GM21526 (cell line): ENCODE data around the gene TOB1.

Experiments
- ATAC-seq: cut with Tn5 transposase; IDR thresholded peaks from one replicate; pipeline ENCODE4 v1.9.1; 2021; ENCODE audit warnings: moderate library complexity; ENCODE audit not compliant: unreplicated experiment, low FRiP score

The TOB1 gene

DNA sequence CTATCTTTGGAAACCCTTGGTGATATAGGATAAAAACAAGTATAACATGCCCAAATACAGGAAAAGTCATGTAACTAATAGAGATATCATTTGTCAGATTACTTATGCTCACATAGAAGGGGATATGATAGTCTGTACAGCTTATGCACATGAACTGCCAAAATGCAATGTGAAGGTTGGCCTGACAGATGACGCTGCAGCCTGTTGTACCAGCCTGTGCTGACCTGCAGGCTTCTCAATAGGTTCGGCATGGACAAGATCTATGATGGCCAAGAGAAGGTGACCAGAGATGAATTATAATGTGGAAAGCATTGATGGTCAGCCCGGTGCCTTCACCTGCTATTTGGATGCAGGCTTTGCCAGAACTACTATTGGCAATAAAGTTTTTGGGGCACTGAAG, 18.1 kb downstream of the TOB1 start:
- ATAC-seq: no peak

DNA sequence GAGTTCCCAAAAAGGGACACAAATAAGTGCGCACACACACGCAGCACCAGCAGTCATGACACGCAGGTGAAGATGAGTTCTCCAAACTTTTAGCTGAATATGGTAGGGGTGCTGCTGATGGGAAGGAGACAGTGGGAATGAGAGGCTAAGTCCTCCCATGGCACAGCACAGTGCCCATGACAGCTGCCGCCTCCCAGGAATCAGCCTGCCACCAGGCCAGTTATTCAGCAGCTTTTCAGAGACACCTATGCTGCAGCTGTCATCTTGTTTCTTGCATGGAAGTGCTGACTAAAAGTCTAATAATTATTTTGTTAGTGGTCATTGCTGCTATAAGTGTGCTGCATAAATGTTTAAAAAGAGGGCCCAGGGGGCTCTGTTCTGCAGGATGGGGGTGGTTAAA, 18.6 kb downstream of the TOB1 start:
- ATAC-seq: no peak

- ATAC-seq: no peak
Measured at GRCh38 chr17:50845240-50846147, 20.7 kb downstream of the TOB1 start.

- ATAC-seq: no peak
Measured at GRCh38 chr17:50844117-50844700, 21.9 kb downstream of the TOB1 start.

GRCh38 chr17:50843150-50843905, 22.8 kb downstream of the TOB1 start:
- no peak for ATAC-seq

DNA sequence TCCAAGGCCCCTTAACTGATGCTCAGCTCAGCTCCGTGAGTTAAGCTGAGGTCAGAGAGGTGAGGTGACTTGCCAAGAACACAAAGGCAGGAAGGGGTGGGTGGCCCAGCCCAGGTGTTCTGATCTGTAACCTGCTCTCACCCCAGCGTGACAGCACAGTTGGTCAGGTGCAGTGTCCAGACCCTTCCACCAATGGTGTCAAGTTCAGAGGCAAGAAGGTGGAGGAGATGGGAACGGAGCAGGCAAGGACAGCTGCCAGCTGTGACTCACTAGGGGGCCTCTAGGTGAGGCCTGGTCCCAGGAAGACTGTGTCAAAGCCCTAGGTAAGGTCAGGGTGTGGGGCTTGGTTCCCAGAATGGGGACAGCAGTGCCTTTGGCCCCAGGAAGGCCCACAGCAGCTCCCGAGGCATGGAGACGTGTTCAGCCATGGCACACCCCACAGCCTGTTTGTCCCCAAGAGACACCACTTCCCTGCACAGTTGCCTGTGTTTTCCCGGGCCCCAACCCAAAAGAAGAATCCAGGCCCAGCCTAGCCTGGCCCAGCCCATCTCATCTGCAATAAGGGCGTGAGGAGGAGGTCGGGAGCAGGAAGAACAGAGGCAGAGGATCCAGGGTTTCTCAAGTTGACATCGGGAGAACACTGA, 23.5 kb downstream of the TOB1 start:
- ATAC-seq: no peak

- ATAC-seq: no peak
Measured at GRCh38 chr17:50841949-50842354, 24.2 kb downstream of the TOB1 start.

DNA sequence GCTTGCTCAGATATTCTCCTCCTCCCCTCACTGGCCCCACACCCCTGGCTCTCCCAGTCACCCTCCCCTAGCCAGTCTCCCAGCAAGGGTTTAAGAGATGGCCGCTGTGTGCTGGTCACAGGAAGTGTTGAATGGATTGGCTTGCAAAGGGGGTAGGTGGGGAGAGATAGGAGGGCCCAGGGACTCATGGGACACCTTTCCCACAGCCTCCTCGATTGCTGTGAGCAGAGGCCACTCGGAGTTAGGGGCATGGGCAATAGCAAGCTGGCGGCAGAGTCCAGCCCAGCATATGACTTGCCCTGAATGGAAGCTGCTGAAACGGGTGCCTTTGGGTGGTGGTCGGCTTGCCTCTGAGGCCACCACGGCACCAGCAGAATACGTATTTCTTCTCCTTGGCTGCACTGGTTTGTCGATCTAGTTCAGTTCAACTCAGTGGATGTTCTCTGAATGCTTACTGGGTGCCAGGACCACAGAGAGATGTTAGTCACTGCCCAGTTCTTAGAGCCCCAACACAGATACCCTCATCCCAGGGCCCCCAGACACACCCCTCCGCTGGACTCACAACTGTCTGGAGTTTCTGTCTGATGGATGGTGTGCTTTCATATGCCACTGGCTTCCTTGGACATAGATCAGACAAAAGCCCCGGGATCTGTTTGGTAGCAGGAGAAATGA, 24.7 kb downstream of the TOB1 start:
- ATAC-seq: no peak

GRCh38 chr17:50840311-50840851, 25.8 kb downstream of the TOB1 start:
- no peak for ATAC-seq

DNA sequence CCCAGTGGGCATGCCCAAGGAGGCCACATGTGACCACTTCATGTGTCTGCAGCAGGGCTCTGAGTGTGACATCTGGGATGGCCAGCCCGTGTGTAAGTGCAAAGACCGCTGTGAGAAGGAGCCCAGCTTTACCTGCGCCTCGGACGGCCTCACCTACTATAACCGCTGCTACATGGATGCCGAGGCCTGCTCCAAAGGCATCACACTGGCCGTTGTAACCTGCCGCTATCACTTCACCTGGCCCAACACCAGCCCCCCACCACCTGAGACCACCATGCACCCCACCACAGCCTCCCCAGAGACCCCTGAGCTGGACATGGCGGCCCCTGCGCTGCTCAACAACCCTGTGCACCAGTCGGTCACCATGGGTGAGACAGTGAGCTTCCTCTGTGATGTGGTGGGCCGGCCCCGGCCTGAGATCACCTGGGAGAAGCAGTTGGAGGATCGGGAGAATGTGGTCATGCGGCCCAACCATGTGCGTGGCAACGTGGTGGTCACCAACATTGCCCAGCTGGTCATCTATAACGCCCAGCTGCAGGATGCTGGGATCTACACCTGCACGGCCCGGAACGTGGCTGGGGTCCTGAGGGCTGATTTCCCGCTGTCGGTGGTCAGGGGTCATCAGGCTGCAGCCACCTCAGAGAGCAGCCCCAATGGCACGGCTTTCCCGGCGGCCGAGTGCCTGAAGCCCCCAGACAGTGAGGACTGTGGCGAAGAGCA, 26.4 kb downstream of the TOB1 start:
- no peak for ATAC-seq

DNA sequence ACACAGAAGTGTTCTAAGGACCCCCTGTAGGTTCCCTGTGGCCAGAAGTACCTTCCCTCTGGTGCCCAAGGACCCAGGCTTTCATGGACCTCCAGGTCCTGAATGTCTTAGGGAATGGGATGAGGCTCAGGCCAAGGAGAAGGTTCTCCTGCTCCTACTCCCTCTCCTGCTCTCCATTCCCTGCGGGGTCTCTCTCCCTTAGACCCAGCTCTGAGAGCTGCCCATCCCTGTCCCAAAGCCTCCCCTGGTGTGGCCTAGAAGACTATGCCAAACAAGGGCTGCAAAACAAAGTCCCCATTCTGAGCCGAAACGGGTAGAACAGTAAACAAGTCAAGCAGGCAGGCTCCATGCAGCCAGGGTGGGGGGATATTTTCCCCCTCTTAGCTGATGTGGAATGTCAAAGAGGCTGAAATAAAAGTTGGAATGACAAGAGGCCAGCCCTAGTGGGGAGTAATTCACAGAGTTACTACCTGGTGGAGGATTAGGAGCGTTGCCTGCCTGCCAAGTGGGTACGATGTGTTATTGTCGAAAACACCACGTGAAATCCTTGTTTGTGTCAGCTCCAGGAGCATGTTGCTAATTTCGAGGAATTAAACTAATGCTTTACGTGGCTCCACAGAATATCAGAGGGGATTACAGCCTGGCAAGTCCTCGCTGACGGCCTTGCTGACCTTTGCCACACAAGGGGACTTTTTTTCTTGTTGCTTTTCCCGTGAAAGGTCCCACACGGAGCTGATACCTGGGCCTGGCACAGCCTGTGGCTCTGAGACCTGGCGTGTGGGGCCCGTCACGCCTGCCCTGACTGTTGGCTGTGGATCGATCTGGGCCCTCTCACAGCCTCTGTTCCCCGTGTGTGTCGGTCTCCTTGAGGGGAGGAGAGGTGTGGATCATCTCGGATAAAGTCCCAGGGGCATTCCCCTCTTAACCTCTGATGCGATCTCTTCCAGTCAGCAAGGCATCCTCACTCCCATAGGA, 27.9 kb downstream of the TOB1 start:
- no peak for ATAC-seq

DNA sequence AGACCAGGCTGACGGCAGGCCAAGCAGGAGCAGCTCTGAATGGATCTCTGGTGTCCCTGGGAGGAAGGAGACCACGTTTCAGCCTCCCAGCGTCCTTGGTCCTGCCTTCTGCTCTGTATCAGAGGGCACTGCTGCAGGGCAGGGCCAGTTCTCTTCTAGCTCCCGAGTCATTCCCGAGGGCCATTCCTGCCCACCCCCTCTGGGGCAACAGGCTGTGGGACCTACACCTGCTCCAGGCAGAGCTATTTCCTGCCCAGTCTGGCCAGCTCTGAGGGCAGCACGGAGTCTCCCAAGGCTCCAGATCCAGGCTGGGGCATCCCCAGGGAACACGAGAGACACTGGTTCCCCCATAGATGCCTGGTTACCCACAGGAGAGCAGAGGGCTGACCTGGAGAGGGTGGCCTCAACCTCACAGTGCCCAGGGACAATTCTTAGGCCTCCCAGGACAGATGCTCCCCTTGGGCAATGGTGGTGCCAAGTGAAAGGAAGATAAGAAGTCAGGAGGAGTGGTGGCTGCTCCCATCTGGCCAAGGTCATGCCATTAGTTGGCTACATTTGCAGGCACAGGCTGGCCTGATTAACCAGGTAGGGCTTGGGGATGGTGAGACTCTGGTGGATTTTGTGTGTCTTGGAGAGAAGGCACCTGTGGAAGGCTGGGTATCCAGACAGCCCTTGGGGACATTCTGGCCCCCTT, 28.7 kb downstream of the TOB1 start:
- ATAC-seq: no peak

GRCh38 chr17:50836826-50837225, 29.3 kb downstream of the TOB1 start:
- ATAC-seq: no peak

DNA sequence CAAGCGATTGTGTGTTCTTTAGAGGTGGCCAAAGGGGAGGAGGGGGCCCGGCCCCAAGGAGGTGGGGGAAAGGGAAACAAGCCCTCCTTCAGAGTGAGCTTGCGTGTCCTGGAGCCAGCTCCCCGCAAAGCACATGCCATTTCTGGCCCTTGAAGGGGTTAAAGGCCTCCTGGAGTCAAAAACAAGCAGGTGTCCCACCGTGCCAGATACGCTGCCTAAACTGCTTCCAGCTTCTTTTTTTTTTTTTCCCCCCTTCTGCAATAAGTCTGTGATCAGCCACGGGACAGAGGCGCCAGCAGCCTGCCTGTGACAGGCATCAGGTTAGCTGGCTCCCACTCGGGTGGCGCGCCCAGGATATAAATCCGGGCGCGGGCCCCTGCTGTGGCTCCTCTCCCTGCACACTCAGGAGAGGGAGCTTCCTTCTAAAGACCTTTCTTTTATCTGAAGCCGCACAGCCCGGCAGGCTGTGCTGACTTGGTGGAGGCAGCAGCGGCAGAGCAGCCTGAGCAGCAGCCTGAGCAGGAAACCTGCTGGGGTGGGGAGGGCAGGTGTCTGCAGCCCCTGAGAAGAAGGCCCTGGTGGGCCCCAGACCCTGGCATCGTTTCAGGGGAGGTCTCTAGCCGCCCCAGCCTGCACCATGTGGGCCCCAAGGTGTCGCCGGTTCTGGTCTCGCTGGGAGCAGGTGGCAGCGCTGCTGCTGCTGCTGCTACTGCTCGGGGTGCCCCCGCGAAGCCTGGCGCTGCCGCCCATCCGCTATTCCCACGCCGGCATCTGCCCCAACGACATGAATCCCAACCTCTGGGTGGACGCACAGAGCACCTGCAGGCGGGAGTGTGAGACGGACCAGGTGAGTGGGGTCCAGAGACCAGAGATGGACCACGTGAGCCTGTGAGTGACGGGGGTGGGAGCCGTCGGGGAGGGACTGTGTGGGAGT, 30.6 kb downstream of the TOB1 start, which contains the start of gene WFIKKN2:
Gene WFIKKN2, plus strand, starts transcription at position 286 of the 934 bp plus-strand sequence. Its CDS starts 352 bp downstream, at position 638.
- no peak for ATAC-seq

DNA sequence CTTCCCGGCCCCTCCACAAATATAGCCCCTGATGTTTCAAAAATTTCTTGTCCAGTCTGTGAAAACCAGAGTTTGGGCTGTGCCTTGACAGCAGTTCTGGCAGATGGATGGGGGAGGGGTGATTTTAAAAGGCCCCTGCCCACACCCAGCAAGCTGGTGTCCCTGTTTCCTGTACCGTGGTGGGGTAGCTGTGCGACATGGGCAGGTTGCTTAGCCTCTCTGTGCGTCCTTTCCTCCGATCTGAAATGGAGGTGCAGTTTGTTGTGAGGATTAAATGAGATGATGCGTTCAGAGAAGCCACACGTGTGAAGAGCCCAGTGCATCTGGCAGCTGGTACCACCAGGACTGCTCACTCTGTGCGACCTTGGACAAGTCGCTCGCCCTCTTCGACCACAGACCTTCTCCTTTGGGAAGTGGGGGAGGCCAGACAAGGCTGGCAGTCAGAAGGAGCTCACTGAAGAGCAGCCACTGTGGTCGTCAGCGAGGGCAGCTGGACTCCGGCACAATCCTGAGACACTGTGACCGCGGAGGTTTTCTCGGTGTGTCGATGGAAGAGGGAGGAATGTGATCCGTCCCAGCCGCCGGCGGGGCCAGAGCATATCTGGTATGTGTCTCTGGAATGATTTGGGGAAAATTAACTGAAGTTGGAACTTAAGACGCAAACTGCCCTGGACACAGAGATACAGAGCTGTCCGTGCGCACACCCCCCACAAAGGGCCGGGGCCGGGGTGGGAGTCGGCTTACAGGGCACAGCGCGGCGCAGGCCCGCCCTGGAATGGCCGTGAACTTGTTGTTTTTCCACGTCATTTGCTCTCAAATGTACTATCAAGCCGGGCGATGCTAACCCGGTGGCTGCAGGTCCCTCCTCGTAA, 31.5 kb downstream of the TOB1 start:
- no peak for ATAC-seq
